H1 (cell line): Measurements from ENCODE around the gene PROCR. TPM values are rescaled to one million over a fixed set of nuclear protein-coding genes. Genes with fewer than 3 reads are reported as not detected.

Source experiments
- CTCF ChIA-PET: fragments of 300-600 bp; sonication (Branson Sonifier 250); formaldehyde crosslinking; loops from one replicate; lab custom pipeline; 2021; ENCODE audit not compliant: partially characterized antibody; lab: Charles Lee
- POLR2A ChIA-PET: fragments of 300-600 bp; sonication (Branson Sonifier 250); formaldehyde crosslinking; loops from one replicate; lab custom pipeline; 2021; ENCODE audit warnings: inconsistent platforms; ENCODE audit not compliant: partially characterized antibody; lab: Charles Lee
- DNase-seq, 2 experiments: peaks; one replicate each; pipeline versions ENCODE4 v3.0.0 to v3.0.0-alpha.2; 2010 to 2022; ENCODE audit warnings: low spot score in 2 of 2, low read depth in 1 of 2, mixed read lengths in 1 of 2
- FAIRE-seq: peaks from 2 replicates; lab custom pipeline; 2011; peaks lifted over from hg19 to GRCh38; lab: Jason Lieb, UNC
- H2AFZ ChIP-seq: 2 replicates; pipeline ENCODE4 v1.8.1; 2012; ENCODE audit warnings: low read length, inconsistent platforms
- H2AK5ac ChIP-seq: 2 replicates; pipeline ENCODE4 v1.6.1; 2013; ENCODE audit warnings: low read depth, low read length
- H2BK120ac ChIP-seq: replicated peaks from 2 replicates; pipeline ENCODE3; 2013; ENCODE audit warnings: low read depth, low read length, inconsistent platforms
- H2BK12ac ChIP-seq: 2 replicates; pipeline ENCODE4 v1.6.1; 2013; ENCODE audit warnings: low read depth, low read length
- H2BK15ac ChIP-seq: 2 replicates; pipeline ENCODE4 v1.6.1; 2013; ENCODE audit warnings: low read length
- H2BK20ac ChIP-seq: 2 replicates; pipeline ENCODE4 v1.6.1; 2013; ENCODE audit warnings: low read length
- H2BK5ac ChIP-seq: 2 replicates; pipeline ENCODE4 v1.6.1; 2013; ENCODE audit warnings: low read depth, low read length
- H3K14ac ChIP-seq: 2 replicates; pipeline ENCODE4 v1.6.1; 2013; ENCODE audit warnings: inconsistent platforms; ENCODE audit not compliant: insufficient read length
- H3K18ac ChIP-seq: 2 replicates; pipeline ENCODE4 v1.6.1; 2013; ENCODE audit warnings: low read length; ENCODE audit errors: extremely low read depth
- H3K23ac ChIP-seq: 2 replicates; pipeline ENCODE4 v1.6.1; 2013; ENCODE audit warnings: inconsistent platforms; ENCODE audit not compliant: insufficient read length
- H3K23me2 ChIP-seq: 2 replicates; pipeline ENCODE4 v1.6.1; 2013; ENCODE audit warnings: low read depth, low read length
- H3K27ac ChIP-seq: 2 replicates; pipeline ENCODE4 v1.6.1; 2011; ENCODE audit warnings: low read depth, low read length, inconsistent platforms
- H3K27me3 ChIP-seq, 4 experiments: replicated peaks in 1 of 4; 1 replicate in 1 of 4; 2 replicates in 3 of 4; pipeline versions ENCODE4 v1.6.1 to v1.8.1; 2011 to 2013; ENCODE audit warnings: low read length in 3 of 4, mild to moderate bottlenecking in 3 of 4, inconsistent platforms in 2 of 4, mixed read lengths in 2 of 4, moderate library complexity in 1 of 4; ENCODE audit not compliant: control insufficient read depth in 3 of 4, insufficient read depth in 3 of 4; ENCODE audit errors: extremely low read depth in 1 of 4
- H3K36me3 ChIP-seq, 4 experiments: 2 replicates each; pipeline versions ENCODE4 v1.6.1 to v1.8.1; 2011 to 2013; ENCODE audit warnings: mild to moderate bottlenecking in 4 of 4, low read length in 3 of 4, moderate library complexity in 2 of 4, control low read depth in 1 of 4, inconsistent platforms in 1 of 4; ENCODE audit not compliant: insufficient read depth in 4 of 4, control insufficient read depth in 2 of 4
- H3K4ac ChIP-seq: replicated peaks from 2 replicates; pipeline ENCODE3; 2013; ENCODE audit warnings: low read length, low read depth, mixed read lengths, inconsistent platforms; ENCODE audit not compliant: insufficient read length
- H3K4me1 ChIP-seq, 4 experiments: replicated peaks in 1 of 4; 1 replicate in 1 of 4; 2 replicates in 3 of 4; pipeline versions ENCODE4 v1.6.1 to v1.8.1; 2011 to 2013; ENCODE audit warnings: low read length in 3 of 4, inconsistent platforms in 2 of 4, mixed read lengths in 1 of 4; ENCODE audit not compliant: insufficient read depth in 4 of 4, control insufficient read depth in 3 of 4
- H3K4me2 ChIP-seq, 2 experiments: 2 replicates each; pipeline versions ENCODE4 v1.6.1 to v1.8.1; 2011 to 2013; ENCODE audit warnings: low read depth in 2 of 2, low read length in 2 of 2, control low read depth in 1 of 2, inconsistent platforms in 1 of 2, mild to moderate bottlenecking in 1 of 2; ENCODE audit not compliant: insufficient read depth in 1 of 2
- H3K4me3 ChIP-seq, 4 experiments: fragments of 200-600, 300-600 bp in 1 of 4; sonication (generic), shearing (Covaris generic), sonication (Bioruptor Twin) in 1 of 4; 2 replicates each; pipeline versions ENCODE4 v1.5.1 to v1.8.1; 2011 to 2016; ENCODE audit warnings: low read length in 4 of 4, low read depth in 3 of 4, control low read depth in 2 of 4, inconsistent platforms in 2 of 4, mild to moderate bottlenecking in 2 of 4, mixed read lengths in 1 of 4, moderate library complexity in 1 of 4; ENCODE audit not compliant: insufficient read depth in 2 of 4; ENCODE audit errors: extremely low read depth in 1 of 4
- H3K56ac ChIP-seq: replicated peaks from 2 replicates; pipeline ENCODE3; 2013; ENCODE audit warnings: low read depth, mild to moderate bottlenecking, mixed read lengths, low read length, inconsistent platforms; ENCODE audit not compliant: insufficient read length
- H3K79me1 ChIP-seq: 2 replicates; pipeline ENCODE4 v1.6.1; 2013; ENCODE audit warnings: low read depth, low read length, control low read depth
- H3K79me2 ChIP-seq, 2 experiments: 2 replicates each; pipeline versions ENCODE4 v1.6.1 to v1.8.1; 2012 to 2013; ENCODE audit warnings: low read length in 2 of 2, mild to moderate bottlenecking in 2 of 2, inconsistent platforms in 1 of 2; ENCODE audit not compliant: insufficient read depth in 2 of 2, control insufficient read depth in 1 of 2
- H3K9ac ChIP-seq, 4 experiments: replicated peaks in 1 of 4; 1 replicate in 1 of 4; 2 replicates in 3 of 4; pipeline versions ENCODE4 v1.6.1 to v1.8.1; 2011 to 2013; ENCODE audit warnings: low read depth in 3 of 4, low read length in 3 of 4, control low read depth in 2 of 4, mild to moderate bottlenecking in 2 of 4, moderate library complexity in 2 of 4, inconsistent platforms in 1 of 4; ENCODE audit errors: extremely low read depth in 1 of 4
- H3K9me3 ChIP-seq, 2 experiments: 2 replicates each; pipeline versions ENCODE4 v1.6.1 to v1.8.1; 2012 to 2013; ENCODE audit warnings: mild to moderate bottlenecking in 2 of 2, moderate library complexity in 2 of 2, control low read depth in 1 of 2, inconsistent platforms in 1 of 2, low read depth in 1 of 2, low read length in 1 of 2, mixed read lengths in 1 of 2; ENCODE audit not compliant: insufficient read depth in 2 of 2
- H4K20me1 ChIP-seq, 2 experiments: replicated peaks in 1 of 2; 2 replicates each; pipeline versions ENCODE3 to v1.8.1; 2011 to 2013; ENCODE audit warnings: inconsistent platforms in 2 of 2, low read length in 2 of 2, mild to moderate bottlenecking in 1 of 2; ENCODE audit not compliant: insufficient read depth in 2 of 2, control insufficient read depth in 1 of 2
- H4K5ac ChIP-seq: 2 replicates; pipeline ENCODE4 v1.6.1; 2013; ENCODE audit warnings: low read length, low read depth, mixed read lengths, inconsistent platforms; ENCODE audit not compliant: insufficient read length
- H4K8ac ChIP-seq: 2 replicates; pipeline ENCODE4 v1.8.0; 2013; ENCODE audit warnings: mild to moderate bottlenecking, moderate library complexity, low read length, inconsistent platforms; ENCODE audit not compliant: insufficient read depth; ENCODE audit errors: extremely low read depth
- H4K91ac ChIP-seq: replicated peaks from 2 replicates; pipeline ENCODE3; 2013; ENCODE audit warnings: low read length, mixed read lengths, inconsistent platforms; ENCODE audit not compliant: insufficient read length
- GABPA ChIP-seq: IDR thresholded peaks from 2 replicates; pipeline ENCODE4 v1.6.1; 2011; ENCODE audit warnings: mild to moderate bottlenecking, low read length, moderate library complexity, borderline replicate concordance; ENCODE audit not compliant: insufficient read depth
- HDAC2 ChIP-seq, 2 experiments: fragments of 300-600 bp in 1 of 2; sonication (generic) in 1 of 2; IDR thresholded peaks; 2 replicates each; pipeline ENCODE4 v1.6.1; 2011 to 2012; ENCODE audit warnings: low read depth in 2 of 2, low read length in 2 of 2, mild to moderate bottlenecking in 2 of 2, moderate library complexity in 2 of 2, borderline replicate concordance in 1 of 2, inconsistent platforms in 1 of 2
- HDAC6 ChIP-seq: IDR thresholded peaks from one replicate; pipeline ENCODE4 v1.7.1; 2012; ENCODE audit warnings: low read depth, mild to moderate bottlenecking, inconsistent platforms, low read length, moderate library complexity
- PHF8 ChIP-seq: fragments of 200-600 bp; sonication (generic); conservative IDR thresholded peaks from 2 replicates; pipeline ENCODE4 v1.7.1; 2012; ENCODE audit warnings: low read depth, mild to moderate bottlenecking, inconsistent platforms, low read length, moderate library complexity
- RBBP5 ChIP-seq: IDR thresholded peaks from 2 replicates; pipeline ENCODE4 v1.7.1; 2012; ENCODE audit warnings: low read depth, mild to moderate bottlenecking, inconsistent platforms, low read length, moderate library complexity, borderline replicate concordance
- TCF12 ChIP-seq: IDR thresholded peaks from 2 replicates; pipeline ENCODE4 v1.6.1; 2011; ENCODE audit warnings: low read depth, mild to moderate bottlenecking, low read length
- TEAD4 ChIP-seq: IDR thresholded peaks from 2 replicates; pipeline ENCODE4 v1.6.1; 2012; ENCODE audit warnings: low read depth, low read length, inconsistent platforms, mixed read lengths
- WGBS, 2 experiments: shearing (Covaris generic) in 1 of 2; methylation state at CpG; one replicate each; pipeline versions ENCODE4 v1.1.6 to v1.1.7; 2013 to 2015; ENCODE audit warnings: low lambda C conversion rate in 2 of 2, mixed read lengths in 2 of 2, inconsistent platforms in 1 of 2, low coverage in 1 of 2, missing lambda C conversion rate in 1 of 2; ENCODE audit not compliant: insufficient replicate concordance in 2 of 2, insufficient coverage in 1 of 2, insufficient read length in 1 of 2; ENCODE audit errors: extremely low coverage in 1 of 2, missing lambda C conversion rate in 1 of 2; 5-methylcytosine and 5-hydroxymethylcytosine counted together
- polyA plus RNA-seq, 7 experiments: library from polyadenylated mRNA; depleted of rRNA in 3 of 7; stranded (reverse) in 5 of 7; unstranded in 2 of 7; fragments of >200 nt in 5 of 7; fragments of 200-250 nt in 2 of 7; gene quantifications; 1 replicate in 5 of 7; 2 replicates in 1 of 7; 4 replicates in 1 of 7; pipeline versions ENCODE4 v1.2.1 to v1.2.3, GENCODE V29; 2011 to 2013; ENCODE audit warnings: missing spikeins in 2 of 7, mixed read lengths in 2 of 7
- total RNA-seq: library from RNA; stranded (reverse); fragmentation: NEBNext Ultra II Directional; extraction: Animal tissue kit (Norgen Biotek cat#: 25700); gene quantifications from 2 replicates; pipeline ENCODE4 v1.2.1, GENCODE V29; 2021
- TF ChIP-seq, protein P1 (sequence below), 3 experiments: IDR thresholded peaks; 1 replicate in 2 of 3; 2 replicates in 1 of 3; pipeline versions ENCODE4 v1.5.1 to v1.6.1; 2011; ENCODE audit warnings: low read length in 3 of 3, mild to moderate bottlenecking in 3 of 3, inconsistent platforms in 2 of 3, low read depth in 1 of 3, moderate library complexity in 1 of 3; ENCODE audit not compliant: insufficient read depth in 1 of 3; ENCODE audit errors: control extremely low read depth in 1 of 3

PROCR gene
- total and polyA plus RNA-seq, 2 of the 8 experiments (the other 6 are each of a cell fraction or from before 2014, with no cell fraction given) = 21.3 to 42.9 TPM

DNA sequence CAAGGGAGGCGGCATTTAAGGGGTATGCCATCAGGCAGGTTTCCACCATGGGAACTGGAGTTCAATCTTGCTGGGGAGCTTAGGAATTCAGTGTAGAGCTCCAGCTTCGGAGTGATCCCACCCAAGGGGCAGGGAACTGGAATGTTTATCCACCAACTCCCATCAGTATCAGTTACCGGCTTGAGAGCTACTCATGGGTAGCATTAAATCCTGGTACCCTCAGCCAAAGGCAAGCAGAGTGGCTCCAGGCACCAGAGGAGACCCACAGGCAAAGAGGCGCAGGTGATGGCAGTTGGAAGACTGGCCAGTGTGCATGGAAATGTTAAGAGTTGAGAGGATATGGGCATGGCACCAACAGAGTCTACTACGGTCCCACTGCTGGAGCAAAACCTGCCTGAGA, 38.8 kb upstream of the PROCR start:
- Histone ChIP-seq H3K14ac (no peak overlapping the region), H4K91ac (no peak overlapping the region), H3K23ac (no peak overlapping the region), H2BK20ac (no peak overlapping the region), H2AFZ (no peak overlapping the region), H3K56ac (no peak overlapping the region), H4K5ac (no peak overlapping the region), H3K79me1 (no peaks in the 10 kb centered on the region), H4K8ac (no peak overlapping the region), H4K20me1 (peaks cover 0 to 2% of the 10 kb centered on the region in 2 experiments), H3K18ac (no peak overlapping the region), H2BK120ac (no peak overlapping the region), H3K4me1 (no peaks in the 10 kb centered on the region), H3K4ac (no peak overlapping the region), H2BK15ac (no peak overlapping the region), H3K27me3 (no peaks in the 10 kb centered on the region), H3K23me2 (no peaks in the 10 kb centered on the region), H2BK12ac (no peak overlapping the region), H3K4me3 (no peak overlapping the region), H2AK5ac (no peak overlapping the region), H3K9me3 (no peaks in the 10 kb centered on the region), H3K79me2 (no peaks in the 10 kb centered on the region), H3K36me3 (peaks cover 9 to 63% (median 30%) of the 10 kb centered on the region in 4 experiments; a peak in 7 of 8 replicates), H2BK5ac (no peak overlapping the region), H3K4me2 (no peak overlapping the region), H3K9ac (no peak overlapping the region)
- CTCF ChIA-PET = interaction anchor here (0.8 to 1.7 kb wide), 4 partner anchors 12 to 196 kb away, joined by 3 to 5 read pairs (median 3); no protein-coding TSS in a partner anchor
- POLR2A ChIA-PET = interaction anchor here (2.2 kb wide), 1 partner anchor 17 kb away, joined by 5 read pairs; no protein-coding TSS in a partner anchor
- DNase-seq (no peak), FAIRE-seq (no peak)
- 93% methylated on average over 5 of the region's 5 CpGs; no CpG with 5 or more reads in 1 of the 2 experiments for WGBS, 2 experiments
- TF ChIP-seq PHF8 (no peak), GABPA (no peak), HDAC6 (no peak), RBBP5 (no peak), HDAC2 (IDR thresholded peaks at IDR 0.05; ENCODE audit: borderline replicate concordance in 1 of 2, low read depth in 2 of 2, low read length in 2 of 2) (no peak), TEAD4 (no peak), TCF12 (no peak)
- TF ChIP-seq, protein P1, sequence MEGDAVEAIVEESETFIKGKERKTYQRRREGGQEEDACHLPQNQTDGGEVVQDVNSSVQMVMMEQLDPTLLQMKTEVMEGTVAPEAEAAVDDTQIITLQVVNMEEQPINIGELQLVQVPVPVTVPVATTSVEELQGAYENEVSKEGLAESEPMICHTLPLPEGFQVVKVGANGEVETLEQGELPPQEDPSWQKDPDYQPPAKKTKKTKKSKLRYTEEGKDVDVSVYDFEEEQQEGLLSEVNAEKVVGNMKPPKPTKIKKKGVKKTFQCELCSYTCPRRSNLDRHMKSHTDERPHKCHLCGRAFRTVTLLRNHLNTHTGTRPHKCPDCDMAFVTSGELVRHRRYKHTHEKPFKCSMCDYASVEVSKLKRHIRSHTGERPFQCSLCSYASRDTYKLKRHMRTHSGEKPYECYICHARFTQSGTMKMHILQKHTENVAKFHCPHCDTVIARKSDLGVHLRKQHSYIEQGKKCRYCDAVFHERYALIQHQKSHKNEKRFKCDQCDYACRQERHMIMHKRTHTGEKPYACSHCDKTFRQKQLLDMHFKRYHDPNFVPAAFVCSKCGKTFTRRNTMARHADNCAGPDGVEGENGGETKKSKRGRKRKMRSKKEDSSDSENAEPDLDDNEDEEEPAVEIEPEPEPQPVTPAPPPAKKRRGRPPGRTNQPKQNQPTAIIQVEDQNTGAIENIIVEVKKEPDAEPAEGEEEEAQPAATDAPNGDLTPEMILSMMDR (IDR thresholded peaks at IDR 0.05; ENCODE audit: control extremely low read depth in 1 of 3, insufficient read depth in 1 of 3, low read depth in 1 of 3, low read length in 3 of 3) = no peak
- TF ChIP-seq, all 59 proteins: peak for 0
- no peak overlapping the region for H3K27ac ChIP-seq
